Liver (tissue), 9 donors: Measurements from ENCODE around the gene CCDC81. TPM values are rescaled to one million over a fixed set of nuclear protein-coding genes. Genes with fewer than 3 reads are reported as not detected.

Experiments
- DNase-seq: peaks from one replicate; pipeline ENCODE4 v3.0.0-alpha.2; 2017; ENCODE audit warnings: low spot score
- H3K27ac ChIP-seq, 2 donors: one replicate each; pipeline ENCODE4 v1.7.0; 2013; ENCODE audit warnings: inconsistent platforms in 2 of 2, low read length in 2 of 2, control low read depth in 1 of 2, low read depth in 1 of 2, mild to moderate bottlenecking in 1 of 2
- H3K27me3 ChIP-seq, 4 donors: one replicate each; pipeline versions ENCODE4 v1.6.1 to v1.7.0; 2013; ENCODE audit warnings: low read length in 3 of 4, inconsistent platforms in 1 of 4, mild to moderate bottlenecking in 1 of 4, moderate library complexity in 1 of 4; ENCODE audit not compliant: control insufficient read depth in 4 of 4, insufficient read depth in 4 of 4
- H3K36me3 ChIP-seq, 4 donors: one replicate each; pipeline versions ENCODE4 v1.6.1 to v1.7.0; 2013; ENCODE audit warnings: low read length in 3 of 4, mild to moderate bottlenecking in 3 of 4, low read depth in 1 of 4, moderate library complexity in 1 of 4; ENCODE audit not compliant: control insufficient read depth in 4 of 4, insufficient read depth in 3 of 4
- H3K4me1 ChIP-seq, 4 donors: one replicate each; pipeline versions ENCODE4 v1.6.1 to v1.7.0; 2013; ENCODE audit warnings: low read length in 3 of 4, mild to moderate bottlenecking in 3 of 4, moderate library complexity in 1 of 4; ENCODE audit not compliant: control insufficient read depth in 4 of 4, insufficient read depth in 4 of 4
- H3K4me3 ChIP-seq, 3 donors: one replicate each; pipeline versions ENCODE4 v1.6.1 to v1.7.0; 2013; ENCODE audit warnings: low read length in 3 of 3, control low read depth in 1 of 3, low read depth in 1 of 3, mild to moderate bottlenecking in 1 of 3
- H3K9ac ChIP-seq, 2 donors: one replicate each; pipeline ENCODE4 v1.7.0; 2013; ENCODE audit warnings: low read length in 2 of 2, mild to moderate bottlenecking in 2 of 2, moderate library complexity in 2 of 2, control low read depth in 1 of 2, low read depth in 1 of 2
- H3K9me3 ChIP-seq, 4 donors: one replicate each; pipeline versions ENCODE4 v1.6.1 to v1.7.0; 2013; ENCODE audit warnings: low read length in 3 of 4; ENCODE audit not compliant: control insufficient read depth in 4 of 4
- ATF3 ChIP-seq: IDR thresholded peaks from 2 replicates; pipeline ENCODE4 v1.6.1; 2016; ENCODE audit warnings: antibody characterized with exemption
- CTCF ChIP-seq: fragments of 150-350 bp; IDR thresholded peaks from 2 replicates; pipeline ENCODE4 v1.5.1; 2017; ENCODE audit warnings: improper control_type of control experiment, low read depth, low read length; ENCODE audit not compliant: missing input control
- EGR1 ChIP-seq, 2 donors: IDR thresholded peaks; 2 replicates each; pipeline ENCODE4 v1.6.1; 2016 to 2018; ENCODE audit warnings: antibody characterized with exemption in 2 of 2, low read depth in 2 of 2
- FOXA1 ChIP-seq: IDR thresholded peaks from 2 replicates; pipeline ENCODE4 v1.6.1; 2016; ENCODE audit warnings: antibody characterized with exemption
- FOXA2 ChIP-seq: IDR thresholded peaks from 2 replicates; pipeline ENCODE4 v1.6.1; 2016; ENCODE audit warnings: antibody characterized with exemption
- GABPA ChIP-seq, 2 donors: IDR thresholded peaks in 1 of 2; conservative IDR thresholded peaks in 1 of 2; 2 replicates each; pipeline ENCODE4 v1.6.1; 2016; ENCODE audit warnings: antibody characterized with exemption in 2 of 2, mild to moderate bottlenecking in 1 of 2, moderate library complexity in 1 of 2
- HNF4A ChIP-seq, 2 donors: conservative IDR thresholded peaks; 2 replicates each; pipeline ENCODE4 v1.6.1; 2016; ENCODE audit warnings: antibody characterized with exemption in 2 of 2, mild to moderate bottlenecking in 2 of 2
- HNF4G ChIP-seq: IDR thresholded peaks from 2 replicates; pipeline ENCODE4 v1.6.1; 2016; ENCODE audit warnings: antibody characterized with exemption
- JUND ChIP-seq, 2 donors: IDR thresholded peaks; 2 replicates each; pipeline ENCODE4 v1.6.1; 2016; ENCODE audit warnings: antibody characterized with exemption in 2 of 2
- MAX ChIP-seq: IDR thresholded peaks from 2 replicates; pipeline ENCODE4 v1.6.1; 2016; ENCODE audit warnings: antibody characterized with exemption
- NR2F2 ChIP-seq: IDR thresholded peaks from 2 replicates; pipeline ENCODE4 v1.6.1; 2016; ENCODE audit warnings: antibody characterized with exemption
- RAD21 ChIP-seq, 2 donors: IDR thresholded peaks; 2 replicates each; pipeline ENCODE4 v1.6.1; 2016; ENCODE audit warnings: antibody characterized with exemption in 2 of 2, mild to moderate bottlenecking in 2 of 2
- REST ChIP-seq: IDR thresholded peaks from 2 replicates; pipeline ENCODE4 v1.6.1; 2016; ENCODE audit warnings: antibody characterized with exemption, mild to moderate bottlenecking
- RXRA ChIP-seq, 2 donors: IDR thresholded peaks; 2 replicates each; pipeline ENCODE4 v1.6.1; 2017 to 2018; ENCODE audit warnings: antibody characterized with exemption in 2 of 2, mild to moderate bottlenecking in 1 of 2
- SP1 ChIP-seq: IDR thresholded peaks from 2 replicates; pipeline ENCODE4 v1.6.1; 2018; ENCODE audit warnings: antibody characterized with exemption, mild to moderate bottlenecking
- TAF1 ChIP-seq: conservative IDR thresholded peaks from 2 replicates; pipeline ENCODE4 v1.6.1; 2016; ENCODE audit warnings: antibody characterized with exemption, mild to moderate bottlenecking
- YY1 ChIP-seq: IDR thresholded peaks from 2 replicates; pipeline ENCODE4 v1.6.1; 2016; ENCODE audit warnings: antibody characterized with exemption, mild to moderate bottlenecking
- ZBTB33 ChIP-seq: IDR thresholded peaks from 2 replicates; pipeline ENCODE4 v1.6.1; 2016; ENCODE audit warnings: antibody characterized with exemption
- WGBS: extraction: QIAGEN DNeasy Blood & Tissue Kit; methylation state at CpG from one replicate; pipeline ENCODE4 v1.1.7; 2013; 5-methylcytosine and 5-hydroxymethylcytosine counted together
- polyA plus RNA-seq, 2 donors: library from polyadenylated mRNA; stranded (reverse) in 1 of 2; unstranded in 1 of 2; fragments of 200-250 nt in 1 of 2; fragments of >200 nt in 1 of 2; fragmentation: Nextera tagmentation in 1 of 2; extraction: Ambion mirVana in 1 of 2; gene quantifications; one replicate each; pipeline versions ENCODE4 v1.2.1 to v1.2.3, GENCODE V29; 2013 to 2015
- total RNA-seq, 2 donors: library from RNA; depleted of rRNA; stranded (reverse); fragments of >200 nt; gene quantifications; one replicate each; pipeline ENCODE4 v1.2.3, GENCODE V29; 2014
- donor health status: healthy.
- donor health status: healthy.
- donor health status: healthy.
- donor health status: healthy.
- donor health status: healthy.

Gene CCDC81
- total and polyA plus RNA-seq, 4 donors: 0.32 to 1.1 (median 0.67) TPM; not detected in 1

GRCh38 chr11:86469491-86470388 is 95.1 kb downstream of the CCDC81 start:
- no peaks in the 10 kb centered on the region for H3K27me3 ChIP-seq
- no peak overlapping the region for H3K4me3 ChIP-seq
- H3K9ac ChIP-seq: no peak overlapping the region
- no peak for DNase-seq
- H3K27ac ChIP-seq: no peak overlapping the region
- no peaks in the 10 kb centered on the region for H3K9me3 ChIP-seq
- WGBS: 83% methylated on average over 5 of the region's 5 CpGs
- no peaks in the 10 kb centered on the region for H3K36me3 ChIP-seq
- TF ChIP-seq HNF4G (no peak), HNF4A (conservative IDR thresholded peaks at IDR 0.05) (no peak), CTCF (no peak), RAD21 (IDR thresholded peaks at IDR 0.05) (no peak), REST (peak; percentile 75), FOXA2 (no peak), JUND (IDR thresholded peaks at IDR 0.05) (no peak), ZBTB33 (no peak), YY1 (no peak), RXRA (IDR thresholded peaks at IDR 0.05) (no peak), EGR1 (IDR thresholded peaks at IDR 0.05; ENCODE audit: low read depth in 2 of 2) (no peak), GABPA (IDR thresholded peaks at IDR 0.05 in 1 of 2, conservative IDR thresholded peaks at IDR 0.05 in 1 of 2) (no peak), ATF3 (no peak), NR2F2 (peak; percentile 69), SP1 (peak; percentile 18), MAX (no peak), FOXA1 (no peak), TAF1 (no peak)
- no peaks in the 10 kb centered on the region for H3K4me1 ChIP-seq

Other genes starting within 250 kb of the CCDC81 start
- gene EED, start 130.1 kb upstream of the CCDC81 start, total RNA-seq: 10 to 100 TPM; 10.0 to 17.1 TPM
- 1 to 10 TPM; 5.4 to 6.3 TPM for gene EED, start 130.1 kb upstream of the CCDC81 start, polyA plus RNA-seq
- 10 to 100 TPM; 13.3 to 22.8 TPM for gene HIKESHI, start 72.6 kb upstream of the CCDC81 start, total RNA-seq
- gene HIKESHI, start 72.6 kb upstream of the CCDC81 start, polyA plus RNA-seq: 10 to 100 TPM; 17.8 to 23.3 TPM